GM18499 (cell line): Measurements from ENCODE around the gene CD302.
"Not testable (repeated sequence)": the region's sequence is repeated elsewhere in the genome, so short reads cannot be mapped to it uniquely, and the experiment has no call there.

Experiments
- ATAC-seq: cut with Tn5 transposase; IDR thresholded peaks from one replicate; pipeline ENCODE4 v1.9.1; 2021; ENCODE audit warnings: moderate number of reproducible peaks; ENCODE audit not compliant: insufficient read depth, unreplicated experiment

Gene CD302, protein sequence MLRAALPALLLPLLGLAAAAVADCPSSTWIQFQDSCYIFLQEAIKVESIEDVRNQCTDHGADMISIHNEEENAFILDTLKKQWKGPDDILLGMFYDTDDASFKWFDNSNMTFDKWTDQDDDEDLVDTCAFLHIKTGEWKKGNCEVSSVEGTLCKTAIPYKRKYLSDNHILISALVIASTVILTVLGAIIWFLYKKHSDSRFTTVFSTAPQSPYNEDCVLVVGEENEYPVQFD

GRCh38 chr2:159797543-159798375, at the start of gene CD302:
Gene CD302, minus strand, starts transcription at chr2:159798208. Its CDS starts 10 bp downstream, at chr2:159798198.
- ATAC-seq = no peak

DNA sequence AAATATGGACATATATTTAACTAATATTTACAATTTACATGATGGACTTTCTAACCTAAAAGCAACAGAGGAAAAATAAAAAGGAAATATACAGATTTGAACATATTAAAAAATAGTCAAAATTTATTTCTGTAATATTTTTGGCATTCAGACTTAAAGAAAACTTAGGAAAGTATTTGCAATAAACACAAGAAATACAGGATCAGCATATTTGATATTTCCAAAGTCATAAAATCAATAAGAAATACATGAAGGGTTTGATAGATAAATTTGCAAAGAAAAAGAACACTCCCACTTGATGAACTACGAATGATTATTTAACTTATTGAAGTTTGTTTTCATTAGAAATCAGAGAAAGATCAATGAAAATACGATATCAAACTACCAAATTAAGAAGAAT, 48.6 kb upstream of the CD302 start:
- no peak for ATAC-seq

GRCh38 chr2:159840616-159841015, 42.6 kb upstream of the CD302 start:
- no peak for ATAC-seq

GRCh38 chr2:159832858-159833257, 34.9 kb upstream of the CD302 start:
- ATAC-seq = no peak

- ATAC-seq = no peak
These were observed 34.0 kb upstream of the CD302 start for GRCh38 chr2:159832026-159832425.

GRCh38 chr2:159829376-159829775, 31.4 kb upstream of the CD302 start:
- no peak for ATAC-seq

- no peak for ATAC-seq
These were observed 30.7 kb upstream of the CD302 start for GRCh38 chr2:159828738-159829137.

- ATAC-seq = not testable (repeated sequence)
These were observed 24.4 kb upstream of the CD302 start for GRCh38 chr2:159822478-159822833.

GRCh38 chr2:159821775-159822477, 23.9 kb upstream of the CD302 start:
- not testable (repeated sequence) for ATAC-seq

DNA sequence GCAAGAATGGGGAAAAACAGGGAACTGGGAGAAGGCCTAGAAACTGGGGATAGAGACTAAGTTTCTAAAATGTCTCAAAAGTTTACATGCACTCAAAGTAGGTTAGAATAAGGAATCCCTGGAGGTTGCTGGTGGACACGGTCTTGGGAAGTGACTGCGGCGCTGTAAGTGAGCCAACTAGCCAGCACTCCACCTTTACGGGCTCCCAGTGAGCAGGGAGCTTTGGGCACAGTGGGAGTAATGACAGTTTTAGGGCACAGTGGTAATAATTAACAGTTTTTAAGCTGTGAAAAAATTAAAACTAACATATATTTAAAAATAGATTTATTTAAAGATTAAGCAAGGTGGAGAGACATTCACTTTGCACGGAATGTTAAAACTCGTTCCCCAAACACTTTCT, 20.9 kb upstream of the CD302 start:
- no peak for ATAC-seq

DNA sequence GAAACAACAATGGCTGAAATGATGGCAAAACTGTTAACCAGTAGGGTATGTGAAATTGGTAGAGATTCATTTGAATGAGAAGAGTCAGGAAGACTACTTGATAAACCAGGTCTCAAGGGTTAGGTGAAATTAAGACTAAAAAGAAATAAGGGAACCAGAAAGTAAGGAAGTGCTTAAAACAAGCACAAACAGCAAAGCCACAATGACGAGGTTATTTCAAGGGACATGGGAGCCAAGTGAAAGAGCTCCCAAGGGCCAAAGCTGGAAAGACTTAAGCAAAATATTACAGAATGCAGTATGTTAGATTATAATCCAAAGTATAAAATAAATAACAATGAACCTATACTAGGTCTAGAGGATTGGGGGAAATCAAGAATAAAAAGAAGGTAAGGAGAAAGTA, 19.3 kb upstream of the CD302 start:
- no peak for ATAC-seq

DNA sequence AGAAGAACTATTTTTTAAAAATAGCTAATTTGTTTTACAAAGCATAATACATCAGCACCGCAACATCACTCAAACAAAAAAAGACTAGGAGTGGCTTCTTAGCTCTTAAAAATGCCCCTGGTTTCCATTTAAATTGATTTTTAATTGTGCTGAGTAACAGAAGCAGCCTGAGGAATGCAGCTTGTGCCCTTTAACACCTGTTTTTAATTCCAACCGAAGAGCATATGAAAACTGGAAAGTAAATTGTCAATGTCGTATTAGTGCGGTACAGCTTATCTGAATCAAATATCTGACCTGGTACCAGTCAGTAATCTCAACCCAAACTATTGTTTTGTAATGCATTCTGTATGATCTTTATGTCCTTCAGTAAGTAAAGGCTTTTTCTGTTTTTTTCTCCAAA, 13.2 kb upstream of the CD302 start:
- ATAC-seq = no peak

GRCh38 chr2:159808032-159808425, 10.0 kb upstream of the CD302 start:
- no peak for ATAC-seq

- ATAC-seq = no peak
These were observed 9.4 kb upstream of the CD302 start for GRCh38 chr2:159807183-159808031.

DNA sequence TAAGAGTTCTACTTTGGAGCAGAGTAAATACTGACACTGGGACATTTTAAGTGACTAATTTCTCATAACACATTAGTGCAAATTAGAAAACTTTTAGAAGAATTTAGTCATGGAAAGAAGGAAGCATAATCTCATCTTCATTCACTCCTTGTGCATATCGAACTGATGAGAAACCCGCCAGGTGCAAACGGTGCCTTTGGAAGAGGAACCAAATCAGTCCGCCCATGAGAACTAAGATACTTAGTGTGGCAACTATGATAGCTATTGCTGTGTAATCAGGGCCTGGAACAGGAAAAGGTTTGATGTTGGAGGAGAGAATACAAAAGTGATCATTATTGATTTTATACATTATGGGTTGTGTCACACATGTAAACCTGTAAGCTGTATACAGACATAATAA, 6.9 kb upstream of the CD302 start:
- ATAC-seq = no peak

- ATAC-seq = no peak
These were observed 5.4 kb upstream of the CD302 start for GRCh38 chr2:159803235-159803962.

DNA sequence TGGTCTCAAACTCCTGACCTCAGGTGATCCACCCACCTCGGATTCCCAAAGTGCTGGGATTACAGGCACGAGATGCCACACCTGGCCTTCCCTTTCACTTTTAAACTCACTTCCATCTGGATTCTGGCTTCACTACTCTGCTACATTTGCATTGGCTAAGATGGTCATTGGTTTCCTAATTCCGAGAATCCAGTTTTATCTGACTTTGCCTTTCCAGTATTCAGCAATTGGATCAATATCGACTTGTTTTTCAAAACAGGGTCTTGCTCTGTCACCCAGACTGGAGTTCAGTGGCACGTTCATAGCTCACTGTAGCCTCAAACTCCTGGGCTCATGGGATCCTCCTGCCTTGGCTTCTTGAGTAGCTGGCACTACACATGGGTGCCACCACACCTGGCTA, 4.7 kb upstream of the CD302 start:
- ATAC-seq = no peak

GRCh38 chr2:159799833-159800232, 1.8 kb upstream of the CD302 start:
- ATAC-seq = no peak

DNA sequence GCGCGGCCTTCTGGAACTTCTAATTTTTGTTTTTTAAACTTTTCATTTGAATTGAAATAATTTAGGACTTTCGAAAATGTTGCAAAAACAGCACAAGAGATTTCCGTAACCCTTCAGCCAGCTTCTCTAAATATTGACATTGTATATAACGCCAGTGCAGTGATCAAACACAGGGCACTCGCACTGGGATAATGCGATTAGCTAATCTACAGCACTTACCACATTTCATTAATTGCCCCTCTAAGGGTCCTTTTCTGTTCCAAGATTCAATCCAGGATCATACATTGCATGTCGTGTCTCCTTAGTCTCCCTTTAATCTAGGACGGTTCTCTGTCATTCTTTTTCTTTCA, 343 bp upstream of the CD302 start:
- ATAC-seq = no peak

GRCh38 chr2:159797225-159797542, 824 bp downstream of the CD302 start:
- no peak for ATAC-seq
